Testis (tissue), 3 donors: ENCODE data around the gene C16orf89. TPM values are rescaled to one million over a fixed set of nuclear protein-coding genes. Genes with fewer than 3 reads are reported as not detected.

ENCODE experiments used
- DNase-seq: peaks from one replicate; pipeline ENCODE4 v3.0.0-alpha.2; 2019
- H3K27ac ChIP-seq, 2 donors: fragments of 200-600 bp; sonication (generic); one replicate each; pipeline ENCODE4 v1.5.1; 2019
- H3K27me3 ChIP-seq: fragments of 200-600 bp; sonication (generic); one replicate; pipeline ENCODE4 v1.5.1; 2019
- H3K36me3 ChIP-seq: fragments of 200-600 bp; sonication (generic); one replicate; pipeline ENCODE4 v1.5.1; 2017; ENCODE audit warnings: low read depth; ENCODE audit errors: missing control alignments
- H3K4me1 ChIP-seq: fragments of 200-600 bp; sonication (generic); one replicate; pipeline ENCODE4 v1.5.1; 2019
- H3K4me3 ChIP-seq, 2 donors: fragments of 200-600 bp; sonication (generic); one replicate each; pipeline ENCODE4 v1.5.1; 2017 to 2019
- H3K9me3 ChIP-seq: fragments of 200-600 bp; sonication (generic); one replicate; pipeline ENCODE4 v1.5.1; 2017
- CTCF ChIP-seq, 3 experiments: fragments of 450-650 bp in 2 of 3; fragments of 200-600 bp in 1 of 3; sonication (generic) in 1 of 3; IDR thresholded peaks; one replicate each; pipeline ENCODE4 v1.5.1; 2016 to 2019; ENCODE audit warnings: antibody characterized with exemption in 3 of 3, mild to moderate bottlenecking in 2 of 3, moderate library complexity in 1 of 3
- POLR2A ChIP-seq: fragments of 450-650 bp; IDR thresholded peaks from one replicate; pipeline ENCODE4 v1.6.1; 2017; ENCODE audit warnings: antibody characterized with exemption, mild to moderate bottlenecking, moderate library complexity
- WGBS, 2 donors: methylation state at CpG; one replicate each; pipeline ENCODE4 v1.1.5; 2018; 5-methylcytosine and 5-hydroxymethylcytosine counted together
- intact Hi-C: fragments of 100-400 bp; cut with DNase I; formaldehyde crosslinking; loops from one replicate; pipeline ENCODE4 v1.15.1; 2023; ENCODE audit warnings: low total_unique reads
- polyA plus RNA-seq: library from polyadenylated mRNA; stranded (reverse); fragments of 350-450 nt; fragmentation: Illumina TruSeq; extraction: RNeasy Lipid Tissue Mini Kit (QIAGEN cat#74804); gene quantifications from one replicate; pipeline ENCODE4 v1.2.3, GENCODE V29; 2014; ENCODE audit warnings: low read depth, low replicate concordance; ENCODE audit not compliant: insufficient read depth
- total RNA-seq, 2 donors: library from RNA; depleted of rRNA; stranded (reverse); fragments of >200 nt; gene quantifications; one replicate each; pipeline ENCODE4 v1.2.3, GENCODE V29; 2016

The C16orf89 gene
- total and polyA plus RNA-seq, 3 donors from 2014 or later: 1.2 to 10.8 (median 2.4) TPM

- DNase-seq: peak; percentile 76
- no peaks in the 10 kb centered on the region for H3K36me3 ChIP-seq
- WGBS, 2 donors: 32% methylated on average over 9 of the region's 9 CpGs
- no peak overlapping the region for H3K4me3 ChIP-seq
- no peaks in the 10 kb centered on the region for H3K27me3 ChIP-seq
- H3K4me1 ChIP-seq: no peaks in the 10 kb centered on the region
- peak overlapping the region in 1 of 2 donors; percentile 54 for H3K27ac ChIP-seq
- no peaks in the 10 kb centered on the region for H3K9me3 ChIP-seq
- no peak for TF ChIP-seq CTCF (IDR thresholded peaks at IDR 0.05)
- no peak for TF ChIP-seq POLR2A
- intact Hi-C loops: no loop called here
Measured at GRCh38 chr16:5018793-5019192, 47.0 kb downstream of the C16orf89 start.

GRCh38 chr16:5017678-5017969, 48.1 kb downstream of the C16orf89 start:
- no peak for DNase-seq
- Histone ChIP-seq H3K9me3 (no peaks in the 10 kb centered on the region), H3K27me3 (no peaks in the 10 kb centered on the region), H3K4me1 (no peaks in the 10 kb centered on the region), H3K4me3 (no peak overlapping the region), H3K27ac (no peak overlapping the region), H3K36me3 (no peaks in the 10 kb centered on the region)
- 61 to 69% methylated on average over 5 of the region's 5 CpGs for WGBS, 2 donors
- TF ChIP-seq CTCF (IDR thresholded peaks at IDR 0.05) (no peak), POLR2A (no peak)
- intact Hi-C loops: no loop called here

- Histone ChIP-seq H3K4me3 (no peak overlapping the region), H3K27me3 (no peaks in the 10 kb centered on the region), H3K36me3 (no peaks in the 10 kb centered on the region), H3K9me3 (no peaks in the 10 kb centered on the region), H3K27ac (no peak overlapping the region), H3K4me1 (no peaks in the 10 kb centered on the region)
- 72 to 80% methylated on average over 5 to 6 of the region's 6 CpGs for WGBS, 2 donors
- DNase-seq: no peak
- no peak for TF ChIP-seq CTCF (IDR thresholded peaks at IDR 0.05)
- TF ChIP-seq POLR2A: no peak
- intact Hi-C loops: no loop called here
Measured at GRCh38 chr16:5016967-5017677, 48.6 kb downstream of the C16orf89 start.

- no peak overlapping the region for H3K27ac ChIP-seq
- TF ChIP-seq CTCF (IDR thresholded peaks at IDR 0.05) (no peak), POLR2A (no peak)
- no peaks in the 10 kb centered on the region for H3K27me3 ChIP-seq
- no peaks in the 10 kb centered on the region for H3K9me3 ChIP-seq
- no peak for DNase-seq
- no peaks in the 10 kb centered on the region for H3K4me1 ChIP-seq
- H3K4me3 ChIP-seq: no peak overlapping the region
- intact Hi-C loops: no loop called here
- H3K36me3 ChIP-seq: no peaks in the 10 kb centered on the region
- WGBS, 2 donors: 87% methylated on average over 4 of the region's 4 CpGs; no CpG with 5 or more reads in 1 of the 2 donors
Measured at GRCh38 chr16:5015887-5016286, 49.9 kb downstream of the C16orf89 start.

GRCh38 chr16:5015351-5015750, 50.4 kb downstream of the C16orf89 start:
- DNase-seq: peak; percentile 49
- no peaks in the 10 kb centered on the region for H3K4me1 ChIP-seq
- WGBS, 2 donors: 46 to 50% methylated on average over 3 to 4 of the region's 4 CpGs
- intact Hi-C loops: no loop called here
- H3K27me3 ChIP-seq: no peaks in the 10 kb centered on the region
- H3K4me3 ChIP-seq: no peak overlapping the region
- H3K9me3 ChIP-seq: no peaks in the 10 kb centered on the region
- no peak for TF ChIP-seq POLR2A
- no peak overlapping the region for H3K27ac ChIP-seq
- no peaks in the 10 kb centered on the region for H3K36me3 ChIP-seq
